PC-3 (cell line): Measurements from ENCODE around the gene TAPT1. TPM values are rescaled to one million over a fixed set of nuclear protein-coding genes. Genes with fewer than 3 reads are reported as not detected.

Experiments
- ATAC-seq: fragments of 200-7000 bp; cut with Tn5 transposase; 2 replicates; pipeline ENCODE4 v1.9.1; 2020; ENCODE audit warnings: mild to moderate bottlenecking, moderate library complexity
- BruUV-seq: library from RNA; stranded (reverse); fragments of 400-500 nt; replicated peaks from 2 replicates; lab custom pipeline; 2021; lab: Mats Ljungman, UMichigan
- CTCF ChIA-PET: fragments of 300-600 bp; sonication (Branson Sonifier 250); formaldehyde crosslinking; loops from one replicate; lab custom pipeline; 2022; ENCODE audit warnings: antibody characterized with exemption; lab: Charles Lee
- POLR2A ChIA-PET: fragments of 300-600 bp; sonication (Branson Sonifier 250); formaldehyde crosslinking; loops from one replicate; lab custom pipeline; 2022; ENCODE audit warnings: antibody characterized with exemption; ENCODE audit not compliant: unreplicated experiment; lab: Charles Lee
- DNase-seq: peaks from one replicate; pipeline ENCODE4 v3.0.0-alpha.2; 2015
- H2AFZ ChIP-seq: fragments of 300-600 bp; sonication (generic); 2 replicates; pipeline ENCODE4 v1.6.0; 2016; ENCODE audit warnings: antibody characterized with exemption, low read length
- H3F3A ChIP-seq: fragments of 300-600 bp; sonication (generic); one replicate; pipeline ENCODE4 v1.6.0; 2017; ENCODE audit warnings: antibody characterized with exemption, low read length, control low read depth, mild to moderate bottlenecking; ENCODE audit not compliant: unreplicated experiment
- H3K27ac ChIP-seq: fragments of 300-600 bp; sonication (generic); 2 replicates; pipeline ENCODE4 v1.5.1; 2016; ENCODE audit warnings: mild to moderate bottlenecking, low read length
- H3K27me3 ChIP-seq: fragments of 300-600 bp; sonication (generic); 2 replicates; pipeline ENCODE4 v1.6.1; 2016; ENCODE audit warnings: low read length, mixed read lengths
- H3K36me3 ChIP-seq: fragments of 300-600 bp; sonication (generic); 2 replicates; pipeline ENCODE4 v1.6.1; 2016; ENCODE audit warnings: low read depth, mixed run types, low read length, mixed read lengths
- H3K4me1 ChIP-seq: fragments of 300-600 bp; sonication (generic); 2 replicates; pipeline ENCODE4 v1.5.1; 2016; ENCODE audit warnings: low read length; ENCODE audit not compliant: insufficient read depth
- H3K4me2 ChIP-seq: fragments of 300-600 bp; sonication (generic); 2 replicates; pipeline ENCODE4 v1.6.0; 2016; ENCODE audit warnings: low read length
- H3K4me3 ChIP-seq: fragments of 300-600 bp; sonication (generic); 2 replicates; pipeline ENCODE4 v1.5.1; 2016; ENCODE audit warnings: mild to moderate bottlenecking, low read length, mixed read lengths
- H3K79me2 ChIP-seq: fragments of 300-600 bp; sonication (generic); 2 replicates; pipeline ENCODE4 v1.6.1; 2017; ENCODE audit warnings: low read length, mixed read lengths
- H3K9ac ChIP-seq: fragments of 300-600 bp; sonication (generic); 2 replicates; pipeline ENCODE4 v1.6.0; 2016; ENCODE audit warnings: mild to moderate bottlenecking, low read length
- H3K9me2 ChIP-seq: fragments of 300-600 bp; sonication (generic); replicated peaks from 2 replicates; pipeline ENCODE4 v1.6.1; 2016; ENCODE audit warnings: mixed run types, low read length, mixed read lengths
- H3K9me3 ChIP-seq: fragments of 300-600 bp; sonication (generic); 2 replicates; pipeline ENCODE4 v1.6.1; 2016; ENCODE audit warnings: low read length, mixed read lengths
- H4K20me1 ChIP-seq: fragments of 300-600 bp; sonication (generic); 2 replicates; pipeline ENCODE4 v1.6.1; 2016; ENCODE audit warnings: low read length, mixed read lengths
- CTCF ChIP-seq: fragments of 300-600 bp; sonication (generic); conservative IDR thresholded peaks from 2 replicates; pipeline ENCODE4 v1.5.1; 2017; ENCODE audit warnings: antibody characterized with exemption, low read depth, mild to moderate bottlenecking, low read length
- EZH2 ChIP-seq: fragments of 300-600 bp; sonication (generic); IDR thresholded peaks from one replicate; pipeline ENCODE4 v1.6.1; 2017; ENCODE audit warnings: antibody characterized with exemption, mild to moderate bottlenecking, low read length; ENCODE audit not compliant: unreplicated experiment
- EZH2phosphoT487 ChIP-seq: fragments of 300-600 bp; sonication (generic); IDR thresholded peaks from 2 replicates; pipeline ENCODE4 v1.6.1; 2018; ENCODE audit warnings: mild to moderate bottlenecking, antibody characterized with exemption, low read length, borderline replicate concordance
- intact Hi-C: fragments of 100-400 bp; cut with micrococcal nuclease; formaldehyde crosslinking; loops from 2 replicates; pipeline ENCODE4 v1.9.0; 2023
- total RNA-seq: library from RNA; depleted of rRNA; stranded (reverse); fragments of >200 nt; gene quantifications from 2 replicates; pipeline ENCODE4 v1.2.3, GENCODE V29; 2014

TAPT1 gene
- total RNA-seq, 1 experiment from 2014 or later = 8.7 TPM

GRCh38 chr4:16239086-16239485 lies 12.8 kb upstream of the TAPT1 start:
- H3K36me3 ChIP-seq = no peaks in the 10 kb centered on the region
- H3K4me2 ChIP-seq = no peak overlapping the region
- H3K4me3 ChIP-seq = no peak overlapping the region
- no peaks in the 10 kb centered on the region for H3K27me3 ChIP-seq
- CTCF ChIA-PET = no interaction called here
- no peaks in the 10 kb centered on the region for H3K4me1 ChIP-seq
- no peaks in the 10 kb centered on the region for H4K20me1 ChIP-seq
- H2AFZ ChIP-seq = no peak overlapping the region
- H3K9me2 ChIP-seq = no peaks in the 10 kb centered on the region
- TF ChIP-seq EZH2phosphoT487 (no peak), EZH2 (no peak), CTCF (no peak)
- POLR2A ChIA-PET = no interaction called here
- no peaks in the 10 kb centered on the region for H3F3A ChIP-seq
- no peak overlapping the region for H3K27ac ChIP-seq
- DNase-seq (no peak), ATAC-seq (no peak)
- intact Hi-C loops = no loop called here
- H3K9ac ChIP-seq = no peak overlapping the region
- no TSS peak for BruUV-seq
- no peaks in the 10 kb centered on the region for H3K9me3 ChIP-seq
- no peaks in the 10 kb centered on the region for H3K79me2 ChIP-seq

GRCh38 chr4:16238327-16238726 lies 12.1 kb upstream of the TAPT1 start:
- ChIA-PET POLR2A (no interaction called here), CTCF (no interaction called here)
- no peak for ATAC-seq
- Histone ChIP-seq H3K27ac (no peak overlapping the region), H3K36me3 (no peaks in the 10 kb centered on the region), H3K79me2 (no peaks in the 10 kb centered on the region), H3K4me2 (no peak overlapping the region), H4K20me1 (no peaks in the 10 kb centered on the region), H3K4me3 (no peak overlapping the region), H3K4me1 (no peaks in the 10 kb centered on the region), H3K9me3 (no peaks in the 10 kb centered on the region), H3F3A (no peaks in the 10 kb centered on the region), H3K27me3 (no peaks in the 10 kb centered on the region), H2AFZ (no peak overlapping the region), H3K9me2 (no peaks in the 10 kb centered on the region), H3K9ac (no peak overlapping the region)
- TF ChIP-seq EZH2 (no peak), CTCF (no peak), EZH2phosphoT487 (no peak)
- BruUV-seq = no TSS peak
- DNase-seq = no peak
- intact Hi-C loops = no loop called here

- no peaks in the 10 kb centered on the region for H3K9me2 ChIP-seq
- no peaks in the 10 kb centered on the region for H3K79me2 ChIP-seq
- H3K36me3 ChIP-seq = no peaks in the 10 kb centered on the region
- H3K9me3 ChIP-seq = no peaks in the 10 kb centered on the region
- TF ChIP-seq CTCF = no peak
- no peak for TF ChIP-seq EZH2
- no peak for TF ChIP-seq EZH2phosphoT487
- no peak overlapping the region for H3K4me3 ChIP-seq
- POLR2A ChIA-PET = no interaction called here
- CTCF ChIA-PET = no interaction called here
- ATAC-seq (no peak), DNase-seq (no peak)
- no peak overlapping the region for H2AFZ ChIP-seq
- intact Hi-C loops = no loop called here
- no peak overlapping the region for H3K27ac ChIP-seq
- no peaks in the 10 kb centered on the region for H4K20me1 ChIP-seq
- H3K4me2 ChIP-seq = no peak overlapping the region
- no peak overlapping the region for H3K9ac ChIP-seq
- H3K4me1 ChIP-seq = no peaks in the 10 kb centered on the region
- H3F3A ChIP-seq = no peaks in the 10 kb centered on the region
- no peaks in the 10 kb centered on the region for H3K27me3 ChIP-seq
- BruUV-seq = no TSS peak
These were observed 11.4 kb upstream of the TAPT1 start for GRCh38 chr4:16237715-16238114.
